T-helper 22 cell (primary cell): Measurements from ENCODE around the gene ABHD11.
"Not testable (repeated sequence)": the region's sequence is repeated elsewhere in the genome, so short reads cannot be mapped to it uniquely, and the experiment has no call there.

Experiments
- DNase-seq: peaks from one replicate; pipeline ENCODE4 v3.0.0-alpha.2; 2020; ENCODE audit warnings: low read depth

Gene ABHD11

GRCh38 chr7:73738612-73739386, at the start of gene ABHD11:
ABHD11 (minus strand) TSS chr7:73738802; CDS start chr7:73738770, 32 bp downstream.
- peak; percentile 93 for DNase-seq

GRCh38 chr7:73787786-73788048, 49.1 kb upstream of the ABHD11 start:
- not testable (repeated sequence) for DNase-seq

GRCh38 chr7:73786588-73786987, 48.0 kb upstream of the ABHD11 start:
- no peak for DNase-seq

GRCh38 chr7:73779517-73779916, 40.9 kb upstream of the ABHD11 start:
- no peak for DNase-seq

- no peak for DNase-seq
Measured at GRCh38 chr7:73778801-73779389, 40.3 kb upstream of the ABHD11 start.

GRCh38 chr7:73774923-73775322, 36.3 kb upstream of the ABHD11 start:
- DNase-seq = no peak

GRCh38 chr7:73773700-73774517, 35.3 kb upstream of the ABHD11 start:
- DNase-seq = no peak

GRCh38 chr7:73770860-73771670, 32.5 kb upstream of the ABHD11 start:
- DNase-seq = no peak

GRCh38 chr7:73770002-73770859, 31.6 kb upstream of the ABHD11 start, which contains the start of gene CLDN3:
CLDN3 (minus strand) TSS chr7:73770270; CDS start chr7:73770049, 221 bp downstream.
- no peak for DNase-seq

- DNase-seq = no peak
Measured at GRCh38 chr7:73769481-73770001, 30.9 kb upstream of the ABHD11 start.

- no peak for DNase-seq
Measured at GRCh38 chr7:73768641-73769480, 30.3 kb upstream of the ABHD11 start.

- no peak for DNase-seq
Measured at GRCh38 chr7:73766556-73767229, 28.1 kb upstream of the ABHD11 start.

GRCh38 chr7:73762659-73762999, 24.0 kb upstream of the ABHD11 start:
- DNase-seq = no peak

- DNase-seq = no peak
Measured at GRCh38 chr7:73761854-73762658, 23.5 kb upstream of the ABHD11 start.

- DNase-seq = no peak
Measured at GRCh38 chr7:73758581-73759138, 20.1 kb upstream of the ABHD11 start.

- DNase-seq = no peak
Measured at GRCh38 chr7:73749931-73750776, 11.6 kb upstream of the ABHD11 start.

- DNase-seq = no peak
Measured at GRCh38 chr7:73746378-73746777, 7.8 kb upstream of the ABHD11 start.
